Fibroblast of skin of left quadriceps (primary cell): ENCODE results near the gene POLE2.
A peak's percentile ranks its signal among the peaks of the same experiment; 100 is the strongest.
"Not testable (repeated sequence)": the region's sequence is repeated elsewhere in the genome, so short reads cannot be mapped to it uniquely, and the experiment has no call there.

Source experiments
- DNase-seq, 2 experiments: peaks; one replicate each; pipeline ENCODE4 v3.0.0-alpha.2; 2013; ENCODE audit warnings: low read depth in 2 of 2

POLE2 gene

DNA sequence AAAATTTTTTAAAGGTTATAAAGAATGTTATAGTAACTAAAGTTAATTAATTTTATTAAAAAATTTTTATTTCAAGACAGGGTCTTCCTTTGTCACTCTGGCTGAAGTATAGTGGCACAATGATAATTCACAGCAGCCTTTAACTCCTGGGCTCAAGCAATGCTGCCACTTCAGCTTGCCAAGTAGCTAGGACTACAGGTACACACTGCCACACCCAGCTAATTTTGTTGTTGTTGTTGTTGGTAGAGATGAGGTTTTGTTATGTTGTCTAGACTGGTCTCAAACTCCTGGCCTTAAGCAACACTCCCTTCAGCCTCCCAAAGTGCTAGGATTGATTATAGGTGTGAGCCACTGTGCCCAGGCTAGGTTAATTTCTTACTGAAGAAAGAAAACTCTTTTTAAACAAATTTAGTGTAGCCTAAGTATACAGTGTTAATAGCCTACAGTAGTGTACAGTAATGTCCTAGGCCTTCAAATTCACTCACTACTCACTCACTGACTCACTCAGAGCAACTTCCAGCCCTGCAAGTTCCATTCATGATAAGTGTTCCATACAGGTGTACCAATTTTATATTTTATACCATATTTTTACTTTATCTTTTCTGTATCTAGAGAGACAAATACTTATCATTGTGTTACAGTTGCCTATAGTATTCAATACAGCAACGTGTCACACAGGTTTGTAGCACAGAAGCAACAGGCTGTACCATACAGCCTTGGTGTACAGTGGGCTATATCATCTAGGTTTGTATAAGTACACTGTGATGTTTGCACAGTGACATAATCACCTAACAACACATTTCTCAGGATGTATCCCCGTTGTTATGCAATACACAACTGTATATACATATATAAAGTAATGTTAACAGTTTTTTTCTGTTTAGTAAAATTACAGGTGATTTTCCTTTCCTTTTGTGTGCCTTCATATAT is 28.2 kb downstream of the POLE2 start:
- no peak for DNase-seq

DNA sequence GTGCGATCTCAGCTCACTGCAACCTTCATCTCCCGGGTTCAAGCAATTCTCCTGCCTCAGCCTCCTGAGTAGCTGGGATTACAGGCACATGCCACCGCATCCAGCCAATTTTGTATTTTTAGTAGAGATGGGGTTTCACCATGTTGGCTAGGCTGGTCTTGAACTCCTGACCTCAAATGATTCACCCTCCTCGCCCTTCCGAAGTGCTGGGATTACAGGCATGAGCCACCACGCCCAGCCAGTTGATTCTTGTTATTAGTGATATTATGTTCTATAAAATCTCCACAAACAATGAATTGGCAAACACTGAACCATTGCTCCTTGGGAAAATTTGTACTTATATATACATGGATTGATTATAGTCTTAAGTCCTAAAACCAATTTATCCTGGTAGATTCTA is 30.5 kb downstream of the POLE2 start:
- not testable (repeated sequence) for DNase-seq

- no peak for DNase-seq
Observed at GRCh38 chr14:49654511-49654910, 33.5 kb downstream of the POLE2 start.

GRCh38 chr14:49653508-49653907 is 34.5 kb downstream of the POLE2 start:
- no peak for DNase-seq

DNA sequence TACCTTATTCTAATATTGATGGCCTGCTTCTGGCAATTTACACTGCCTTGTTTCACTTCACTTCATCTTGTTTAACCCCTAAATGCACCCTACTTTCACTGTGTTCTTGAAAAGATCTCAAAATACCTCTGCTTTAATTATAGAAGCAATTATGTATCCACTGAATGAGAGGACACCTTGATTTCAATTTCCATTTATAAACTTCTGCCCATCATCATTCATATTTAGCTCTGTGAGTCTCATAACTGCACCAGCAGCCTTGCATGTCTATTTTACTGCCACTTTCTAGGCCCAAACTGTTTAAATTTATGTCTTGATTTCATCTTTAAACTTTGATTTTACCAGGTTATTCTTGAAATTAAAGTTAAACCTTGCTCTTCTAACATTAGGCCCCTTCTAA is 45.9 kb downstream of the POLE2 start:
- DNase-seq = no peak

- no peak for DNase-seq
Observed at GRCh38 chr14:49641697-49642129, 46.3 kb downstream of the POLE2 start.

- DNase-seq = no peak
Observed at GRCh38 chr14:49640540-49641417, 47.2 kb downstream of the POLE2 start.

DNA sequence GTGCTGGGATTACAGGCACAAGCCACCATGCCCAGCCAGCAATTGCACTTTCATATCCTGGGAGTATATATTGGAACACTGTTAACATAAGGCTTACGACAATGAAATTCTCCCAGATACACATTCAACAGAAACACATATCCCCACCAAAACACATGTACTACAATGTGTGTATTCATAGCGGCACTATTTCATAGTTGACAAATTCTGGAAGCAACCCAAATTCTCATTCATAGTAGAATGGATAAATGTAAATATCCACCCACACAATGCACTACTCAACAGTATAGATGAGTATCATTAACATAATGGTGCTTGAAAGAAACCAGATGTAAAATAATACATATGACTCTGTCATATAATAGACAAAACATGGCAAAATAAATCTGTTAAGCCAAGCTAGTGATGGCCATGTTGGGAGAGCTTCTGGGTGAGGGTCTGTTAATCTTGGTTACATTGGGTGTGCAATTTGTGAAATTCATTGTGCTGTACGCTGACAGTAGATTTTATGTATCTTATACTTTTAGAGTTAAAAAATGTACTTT is 50.4 kb downstream of the POLE2 start:
- peak in 1 of 2 experiments; percentile 14 for DNase-seq

DNA sequence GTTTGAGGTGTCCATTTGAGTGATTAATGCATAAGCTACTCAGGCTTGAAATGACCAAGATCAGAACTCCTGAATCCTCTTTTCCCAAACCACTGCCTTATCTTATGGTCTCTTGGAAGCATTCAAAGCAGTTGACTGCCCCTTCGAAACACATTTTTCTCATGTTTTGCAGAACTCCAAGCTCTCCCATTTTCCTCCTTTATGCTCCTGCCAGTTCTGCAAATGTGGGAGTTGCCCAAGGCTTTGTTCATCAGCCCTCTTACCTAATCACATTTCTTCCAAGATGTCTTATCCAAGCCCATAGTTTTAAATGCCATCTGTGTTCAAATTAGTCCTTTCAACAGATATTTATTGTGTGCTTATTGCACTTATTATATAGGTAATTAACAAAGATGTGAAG is 51.1 kb downstream of the POLE2 start:
- DNase-seq = no peak

- DNase-seq = peak in 1 of 2 experiments; percentile 27
Observed at GRCh38 chr14:49634547-49635334, 53.3 kb downstream of the POLE2 start, which contains the start of gene DNAAF2. DNAAF2 (minus strand) TSS chr14:49635244; CDS start chr14:49635149, 95 bp downstream.

DNA sequence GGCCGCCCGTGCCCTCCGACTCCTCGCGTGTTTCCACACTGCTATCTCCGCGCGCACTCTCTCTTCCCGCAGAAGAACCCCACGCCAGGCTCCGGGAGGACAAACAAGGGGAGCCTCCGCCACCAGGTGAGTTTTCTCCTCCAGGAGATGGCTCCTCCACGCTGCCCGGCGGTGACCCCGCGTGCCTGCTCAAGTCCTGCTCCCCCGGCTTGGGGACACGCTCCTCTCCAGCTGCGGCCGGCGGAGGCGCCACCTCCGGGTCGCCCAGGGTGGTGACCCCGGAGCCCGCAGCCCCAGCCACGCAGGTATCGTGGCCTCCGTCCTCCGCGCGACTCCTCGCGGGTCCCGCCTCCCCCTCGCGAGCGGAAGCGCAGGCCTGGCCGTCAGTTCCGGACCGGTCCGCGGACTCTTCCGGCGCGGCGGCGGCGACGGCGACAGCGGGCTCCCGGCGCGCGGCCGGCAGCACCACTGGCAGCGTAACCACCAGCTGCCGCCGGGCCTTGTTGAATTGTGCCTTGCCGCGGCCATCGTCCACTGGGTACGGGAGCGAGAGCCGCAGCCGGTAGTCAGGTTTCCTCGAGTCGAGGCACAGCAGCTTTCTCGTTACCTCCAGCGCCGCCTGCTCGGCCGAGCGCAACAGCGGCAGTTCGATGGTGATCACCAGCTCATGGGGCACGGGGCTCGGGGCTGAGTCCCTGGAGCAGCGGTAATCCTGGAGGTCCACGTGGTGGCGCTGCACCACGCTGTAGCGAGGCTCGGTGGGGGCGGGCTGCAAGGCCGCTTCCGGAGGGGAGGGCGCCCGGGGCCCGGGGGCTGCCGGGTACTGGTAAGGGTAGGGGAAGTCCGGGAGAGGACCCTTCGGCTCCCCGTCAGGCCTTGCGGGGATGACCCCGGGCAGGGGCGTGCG is 54.1 kb downstream of the POLE2 start:
- peak; percentile 86 to 87 for DNase-seq

DNA sequence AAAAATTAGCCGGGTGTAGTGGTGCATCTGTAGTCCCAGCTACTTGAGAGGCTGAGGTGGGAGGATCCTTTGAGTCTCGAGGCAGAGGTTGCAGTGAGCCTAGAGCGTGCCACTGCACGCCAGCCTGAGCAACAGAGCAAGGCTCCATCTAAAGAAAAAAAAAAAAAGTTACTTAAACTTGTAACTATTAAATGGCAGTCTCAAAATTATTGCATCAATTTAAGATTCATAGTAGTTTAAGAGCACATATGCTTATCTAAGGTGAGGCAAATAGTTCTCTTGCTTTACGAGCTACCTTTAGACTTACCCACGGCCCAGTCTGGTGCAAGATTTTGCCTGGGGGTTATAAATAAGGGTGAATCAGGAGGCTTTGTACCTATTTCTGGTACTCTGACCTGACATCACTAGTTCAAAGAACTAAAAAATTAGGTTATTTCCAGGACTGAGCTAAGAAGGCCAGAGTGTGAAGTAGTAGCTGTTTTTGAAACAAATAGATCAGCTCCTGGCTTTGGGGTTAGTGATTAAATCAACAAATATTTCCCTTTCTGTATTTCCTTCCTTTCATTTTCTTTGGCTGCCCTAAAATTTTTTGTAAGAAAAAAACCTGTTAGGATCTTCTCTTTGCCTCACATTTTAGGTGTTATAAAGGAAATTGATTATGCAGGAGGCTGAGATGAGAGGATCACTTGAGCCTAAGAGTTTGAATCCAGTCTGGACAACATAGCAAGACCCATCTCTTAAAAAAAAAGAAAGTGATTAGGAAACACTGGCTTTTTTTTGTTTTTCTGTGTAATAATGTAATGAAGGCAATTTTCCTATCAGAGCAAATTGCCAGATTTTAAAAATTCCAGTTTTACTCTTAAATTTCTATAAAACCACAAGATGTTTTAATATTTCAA is 63.8 kb downstream of the POLE2 start:
- no peak for DNase-seq

GRCh38 chr14:49623387-49623786 is 64.6 kb downstream of the POLE2 start:
- no peak for DNase-seq

GRCh38 chr14:49622022-49622607 is 65.9 kb downstream of the POLE2 start:
- no peak for DNase-seq

DNA sequence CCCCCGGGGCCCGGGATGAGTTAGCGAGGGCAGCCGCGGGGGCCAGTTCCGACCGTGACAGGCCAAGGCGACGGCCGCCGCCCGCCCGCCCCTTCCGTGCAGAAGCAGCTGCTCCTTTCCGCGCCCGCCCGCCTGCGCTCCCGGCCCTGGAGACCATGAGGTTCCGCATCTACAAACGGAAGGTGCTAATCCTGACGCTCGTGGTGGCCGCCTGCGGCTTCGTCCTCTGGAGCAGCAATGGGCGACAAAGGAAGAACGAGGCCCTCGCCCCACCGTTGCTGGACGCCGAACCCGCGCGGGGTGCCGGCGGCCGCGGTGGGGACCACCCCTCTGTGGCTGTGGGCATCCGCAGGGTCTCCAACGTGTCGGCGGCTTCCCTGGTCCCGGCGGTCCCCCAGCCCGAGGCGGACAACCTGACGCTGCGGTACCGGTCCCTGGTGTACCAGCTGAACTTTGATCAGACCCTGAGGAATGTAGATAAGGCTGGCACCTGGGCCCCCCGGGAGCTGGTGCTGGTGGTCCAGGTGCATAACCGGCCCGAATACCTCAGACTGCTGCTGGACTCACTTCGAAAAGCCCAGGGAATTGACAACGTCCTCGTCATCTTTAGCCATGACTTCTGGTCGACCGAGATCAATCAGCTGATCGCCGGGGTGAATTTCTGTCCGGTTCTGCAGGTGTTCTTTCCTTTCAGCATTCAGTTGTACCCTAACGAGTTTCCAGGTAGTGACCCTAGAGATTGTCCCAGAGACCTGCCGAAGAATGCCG is 66.7 kb downstream of the POLE2 start:
- peak in 1 of 2 experiments; percentile 21 for DNase-seq

- peak; percentile 96 to 97 for DNase-seq
Observed at GRCh38 chr14:49620182-49621113, 67.6 kb downstream of the POLE2 start, which contains the start of the genes MGAT2 and RPL36AL. MGAT2 (plus strand) TSS chr14:49620799; CDS start chr14:49621269, 470 bp downstream. RPL36AL (minus strand) TSS chr14:49620626; CDS start chr14:49619104, 1,522 bp downstream.

DNA sequence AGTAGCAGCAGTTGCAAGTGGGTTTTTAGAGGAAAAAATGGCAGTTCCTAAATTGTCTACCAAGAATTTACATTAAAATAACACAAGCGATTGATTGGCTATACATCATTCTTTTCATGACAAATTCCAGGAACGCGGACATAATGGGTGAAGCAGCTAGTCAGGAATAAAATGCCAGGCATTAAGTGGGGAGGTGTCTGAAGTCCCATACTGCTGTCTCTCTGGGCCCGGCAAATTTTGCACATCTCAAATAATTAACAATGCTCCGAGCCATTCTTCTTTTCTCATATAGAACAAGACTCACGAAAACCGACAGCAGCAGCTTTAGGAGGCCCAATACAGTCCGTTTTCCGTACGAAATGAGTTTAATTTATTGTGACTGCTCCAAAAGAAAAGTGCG is 68.3 kb downstream of the POLE2 start:
- no peak for DNase-seq
